SK-N-SH treated with all-trans-retinoic acid at 6 μM for 48 hours (cell line): ENCODE results near the gene DUSP6.
A peak's percentile ranks its signal among the peaks of the same experiment; 100 is the strongest.

ENCODE experiments used
- ATAC-seq: fragments of 200-7000 bp; cut with Tn5 transposase; 3 replicates; pipeline ENCODE4 v1.9.1; 2020; ENCODE audit warnings: mild to moderate bottlenecking, moderate library complexity
- ARNTL ChIP-seq: fragments of 450-650 bp; formaldehyde crosslinking; IDR thresholded peaks from 2 replicates; pipeline ENCODE4 v1.5.0; 2020; ENCODE audit warnings: low read depth, mild to moderate bottlenecking, moderate library complexity, borderline replicate concordance
- BACH2 ChIP-seq: fragments of 250-450 bp; sonication (Bioruptor Pico); IDR thresholded peaks from 2 replicates; pipeline ENCODE4 v1.9.0; 2021; ENCODE audit warnings: mild to moderate bottlenecking, borderline replicate concordance
- CSDC2 ChIP-seq: fragments of 250-450 bp; sonication (Bioruptor Pico); IDR thresholded peaks from 2 replicates; pipeline ENCODE4 v1.5.0; 2020; ENCODE audit warnings: mild to moderate bottlenecking, moderate library complexity
- ESRRG ChIP-seq: fragments of 250-450 bp; sonication (Bioruptor Pico); IDR thresholded peaks from 2 replicates; pipeline ENCODE4 v1.6.1; 2021; ENCODE audit warnings: mild to moderate bottlenecking
- ISL1 ChIP-seq: fragments of 250-450 bp; sonication (Bioruptor Pico); IDR thresholded peaks from 2 replicates; pipeline ENCODE4 v2.1.2; 2022; ENCODE audit warnings: mild to moderate bottlenecking, moderate library complexity
- OSR1 ChIP-seq: fragments of 250-450 bp; sonication (Bioruptor Pico); IDR thresholded peaks from 2 replicates; pipeline ENCODE4 v1.8.0; 2022; ENCODE audit warnings: moderate library complexity, mild to moderate bottlenecking, inconsistent platforms
- PATZ1 ChIP-seq: fragments of 250-450 bp; sonication (Bioruptor Pico); IDR thresholded peaks from 2 replicates; pipeline ENCODE4 v1.8.0; 2020; ENCODE audit warnings: mild to moderate bottlenecking, moderate library complexity, borderline replicate concordance
- PPARA ChIP-seq: fragments of 250-450 bp; sonication (Bioruptor Pico); IDR thresholded peaks from 2 replicates; pipeline ENCODE4 v1.5.0; 2020; ENCODE audit warnings: mild to moderate bottlenecking, borderline replicate concordance
- RARB ChIP-seq: fragments of 250-450 bp; sonication (Bioruptor Pico); IDR thresholded peaks from 2 replicates; pipeline ENCODE4 v1.8.0; 2021; ENCODE audit warnings: mild to moderate bottlenecking, moderate library complexity
- SNAI2 ChIP-seq: fragments of 250-450 bp; sonication (Bioruptor Pico); IDR thresholded peaks from 2 replicates; pipeline ENCODE4 v1.5.0; 2020; ENCODE audit warnings: mild to moderate bottlenecking, moderate library complexity
- TCF4 ChIP-seq: fragments of 250-450 bp; sonication (Bioruptor Pico); IDR thresholded peaks from 2 replicates; pipeline ENCODE4 v1.8.0; 2021; ENCODE audit warnings: mild to moderate bottlenecking, moderate library complexity, borderline replicate concordance
- TOX ChIP-seq: fragments of 250-450 bp; sonication (Bioruptor Pico); IDR thresholded peaks from 2 replicates; pipeline ENCODE4 v1.8.0; 2021; ENCODE audit warnings: mild to moderate bottlenecking, moderate library complexity, borderline replicate concordance
- TSHZ2 ChIP-seq: fragments of 250-450 bp; sonication (Bioruptor Pico); IDR thresholded peaks from 2 replicates; pipeline ENCODE4 v1.5.0; 2020; ENCODE audit warnings: mild to moderate bottlenecking, moderate library complexity
- ZC3H10 ChIP-seq: fragments of 250-450 bp; sonication (Bioruptor Pico); IDR thresholded peaks from 2 replicates; pipeline ENCODE4 v1.5.1; 2021; ENCODE audit warnings: mild to moderate bottlenecking, moderate library complexity
- ZFP3 ChIP-seq: fragments of 250-450 bp; sonication (Bioruptor Pico); IDR thresholded peaks from 2 replicates; pipeline ENCODE4 v1.5.0; 2020; ENCODE audit warnings: mild to moderate bottlenecking, moderate library complexity
- ZFP30 ChIP-seq: fragments of 450-650 bp; formaldehyde crosslinking; IDR thresholded peaks from 2 replicates; pipeline ENCODE4 v1.5.0; 2022; ENCODE audit warnings: mild to moderate bottlenecking, moderate library complexity
- ZNF565 ChIP-seq: fragments of 450-650 bp; formaldehyde crosslinking; conservative IDR thresholded peaks from 2 replicates; pipeline ENCODE4 v1.5.0; 2020; ENCODE audit warnings: low read depth, mild to moderate bottlenecking, moderate library complexity
- ZNF70 ChIP-seq: fragments of 450-650 bp; formaldehyde crosslinking; IDR thresholded peaks from 2 replicates; pipeline ENCODE4 v1.5.0; 2020; ENCODE audit warnings: mild to moderate bottlenecking, moderate library complexity
- ZNF8 ChIP-seq: fragments of 450-650 bp; formaldehyde crosslinking; IDR thresholded peaks from 2 replicates; pipeline ENCODE4 v1.5.0; 2020; ENCODE audit warnings: mild to moderate bottlenecking, moderate library complexity
- TF ChIP-seq, protein P1 (sequence below): fragments of 250-450 bp; sonication (Bioruptor Pico); IDR thresholded peaks from 2 replicates; pipeline ENCODE4 v1.5.1; 2021; ENCODE audit warnings: mild to moderate bottlenecking, moderate library complexity

Gene DUSP6

DNA sequence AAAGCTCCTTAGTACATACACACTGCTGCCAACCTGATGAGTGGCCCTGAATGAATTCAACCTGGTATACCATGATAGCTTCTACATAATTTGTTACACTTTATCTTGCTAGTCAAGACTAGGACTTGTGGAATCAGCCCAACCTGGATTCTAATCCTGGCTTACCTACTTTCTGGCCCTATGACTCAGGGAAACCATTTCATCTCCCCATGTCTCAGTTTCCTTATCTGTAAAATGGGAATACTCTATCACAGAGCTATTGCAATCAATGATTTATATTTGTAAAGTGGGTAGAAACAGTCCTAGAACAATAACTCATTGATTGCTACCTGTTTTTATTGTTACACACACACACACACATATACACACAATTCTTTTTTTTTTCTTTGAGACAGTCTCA, 6.5 kb upstream of the DUSP6 start:
- no peak for TF ChIP-seq RARB (CRISPR knock-in tag)
- TF ChIP-seq ZFP3 (CRISPR knock-in tag), result no peak
- no peak for TF ChIP-seq PPARA (CRISPR knock-in tag)
- TF ChIP-seq ZNF70 (CRISPR knock-in tag), result no peak
- no peak for TF ChIP-seq BACH2 (CRISPR knock-in tag)
- TF ChIP-seq TOX (CRISPR knock-in tag), result no peak
- ATAC-seq, result no peak

GRCh38 chr12:89357297-89357730, 5.0 kb upstream of the DUSP6 start:
- ATAC-seq, result no peak
- TF ChIP-seq ISL1 (CRISPR knock-in tag), result peak; percentile 45
- TF ChIP-seq, protein P1, sequence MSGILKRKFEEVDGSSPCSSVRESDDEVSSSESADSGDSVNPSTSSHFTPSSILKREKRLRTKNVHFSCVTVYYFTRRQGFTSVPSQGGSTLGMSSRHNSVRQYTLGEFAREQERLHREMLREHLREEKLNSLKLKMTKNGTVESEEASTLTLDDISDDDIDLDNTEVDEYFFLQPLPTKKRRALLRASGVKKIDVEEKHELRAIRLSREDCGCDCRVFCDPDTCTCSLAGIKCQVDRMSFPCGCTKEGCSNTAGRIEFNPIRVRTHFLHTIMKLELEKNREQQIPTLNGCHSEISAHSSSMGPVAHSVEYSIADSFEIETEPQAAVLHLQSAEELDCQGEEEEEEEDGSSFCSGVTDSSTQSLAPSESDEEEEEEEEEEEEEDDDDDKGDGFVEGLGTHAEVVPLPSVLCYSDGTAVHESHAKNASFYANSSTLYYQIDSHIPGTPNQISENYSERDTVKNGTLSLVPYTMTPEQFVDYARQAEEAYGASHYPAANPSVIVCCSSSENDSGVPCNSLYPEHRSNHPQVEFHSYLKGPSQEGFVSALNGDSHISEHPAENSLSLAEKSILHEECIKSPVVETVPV (CRISPR knock-in tag), result no peak

- ATAC-seq, result no peak
- TF ChIP-seq, protein P1 (CRISPR knock-in tag), result no peak
- TF ChIP-seq ZFP30 (no peak), ZFP3 (CRISPR knock-in tag) (no peak), ZNF8 (CRISPR knock-in tag) (no peak), TCF4 (CRISPR knock-in tag) (no peak), ESRRG (CRISPR knock-in tag) (no peak), RARB (CRISPR knock-in tag) (no peak), PATZ1 (no peak), TOX (CRISPR knock-in tag) (no peak), ARNTL (no peak), ZC3H10 (CRISPR knock-in tag) (no peak), SNAI2 (CRISPR knock-in tag) (no peak), ZNF565 (CRISPR knock-in tag) (no peak), OSR1 (CRISPR knock-in tag) (no peak), ZNF70 (CRISPR knock-in tag) (no peak), CSDC2 (CRISPR knock-in tag) (no peak)
These were observed 3.9 kb upstream of the DUSP6 start for GRCh38 chr12:89356069-89356665.

GRCh38 chr12:89355243-89356068, 3.2 kb upstream of the DUSP6 start:
- ATAC-seq, result no peak
- TF ChIP-seq ZC3H10 (CRISPR knock-in tag) (no peak), ZNF8 (CRISPR knock-in tag) (no peak), ZFP3 (CRISPR knock-in tag) (peak; percentile 92), TCF4 (CRISPR knock-in tag) (no peak), TSHZ2 (CRISPR knock-in tag) (no peak)
